GM12878 (cell line): Measurements from ENCODE around the gene CKS2. TPM values are rescaled to one million over a fixed set of nuclear protein-coding genes. Genes with fewer than 3 reads are reported as not detected.

Experiments used
- RFX5 ChIP-seq: IDR thresholded peaks from 2 replicates; pipeline ENCODE4 v1.6.1; 2011; ENCODE audit warnings: low read depth, low read length, improper control_type of control experiment
- microRNA-seq: library from miRNA; unstranded; fragments of <30 nt; microRNA quantifications from one replicate; pipeline ENCODE4, GENCODE V29; 2018
- polyA plus RNA-seq, 11 experiments: library from polyadenylated mRNA; depleted of rRNA in 4 of 11; unstranded in 6 of 11; stranded (reverse) in 5 of 11; fragments of >200 nt; fragmentation: Nextera tagmentation in 4 of 11; fragmentation: Illumina TruSeq in 1 of 11; extraction: Ambion mirVana in 4 of 11; extraction: Trizol in 1 of 11; gene quantifications; 1 replicate in 1 of 11; 2 replicates in 10 of 11; pipeline versions ENCODE4 v1.2.1 to v1.2.3, GENCODE V29; 2011 to 2016; ENCODE audit warnings: inconsistent platforms in 2 of 11, missing spikeins in 2 of 11, low read depth in 1 of 11
- small RNA-seq: library from RNA; depleted of rRNA; stranded (forward); fragments of <200 nt; gene quantifications from one replicate; pipeline ENCODE3, GENCODE V24; 2014
- total RNA-seq, 4 experiments: library from RNA; depleted of rRNA in 3 of 4; stranded (reverse); fragments of >200 nt in 3 of 4; fragmentation: Illumina TruSeq in 1 of 4; extraction: Trizol in 1 of 4; gene quantifications; 2 replicates each; pipeline versions ENCODE4 v1.2.1 to v1.2.3, GENCODE V29; 2013 to 2021

The CKS2 gene
- total and polyA plus RNA-seq, 10 of the 15 experiments (the other 5 are each of a cell fraction or from before 2014, with no cell fraction given): 172 to 1,251 (median 503) TPM

DNA sequence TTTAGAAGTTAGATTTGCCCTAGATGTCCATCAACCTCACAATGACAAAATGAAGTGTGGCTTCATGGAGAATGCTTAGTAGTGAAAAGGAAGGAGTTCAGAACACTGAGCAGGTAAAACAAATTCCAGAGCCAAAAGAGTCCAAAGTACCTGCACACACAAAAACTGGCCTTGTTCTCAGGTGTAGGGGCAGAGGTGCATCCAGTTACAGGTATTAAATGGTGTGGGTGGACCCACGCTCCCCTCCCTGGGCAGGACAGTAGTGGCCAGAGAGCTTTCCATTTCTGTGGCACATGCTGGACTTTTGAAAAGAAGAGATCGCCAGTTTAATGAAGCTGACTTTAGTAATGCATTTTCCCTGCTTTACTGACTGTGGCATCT lies 54.5 kb downstream of the CKS2 start (continued):
- TF ChIP-seq RFX5: no peak

Small RNA genes lying within 50 kb of the gene (microRNA-seq; reads per million reads assigned to microRNA genes)
- not detected for gene MIR3153

Small RNA genes lying within 50 kb of the gene (small RNA-seq; reads per million reads assigned to genes)
- not detected for gene MIR3153

Other genes with a start within 250 kb of the CKS2 start
- gene SHC3, start 132.4 kb upstream of the CKS2 start, total RNA-seq (2014; rRNA removed): 0.06 TPM in 1 of 2 replicates, not detected in the other
- gene SHC3, start 132.4 kb upstream of the CKS2 start, total RNA-seq (2014; rRNA removed; fragmentation: Illumina TruSeq; extraction: Trizol): not detected in 2 replicates
- 0.03 TPM in 1 of 2 replicates, not detected in the other for gene SHC3, start 132.4 kb upstream of the CKS2 start, total RNA-seq (2021)
- gene SHC3, start 132.4 kb upstream of the CKS2 start, polyA plus RNA-seq (2011; rRNA removed): 0.01 TPM in 1 of 2 replicates, not detected in the other
- 0.03 TPM in 1 of 2 replicates, not detected in the other for gene SHC3, start 132.4 kb upstream of the CKS2 start, polyA plus RNA-seq (2014; fragmentation: Illumina TruSeq; extraction: Trizol)
- not detected for gene SHC3, start 132.4 kb upstream of the CKS2 start, polyA plus RNA-seq (2014; fragmentation: Nextera tagmentation; extraction: Ambion mirVana)
- gene SHC3, start 132.4 kb upstream of the CKS2 start, polyA plus RNA-seq (2014; rRNA removed): 0.03 TPM in 1 of 2 replicates, not detected in the other
- gene SHC3, start 132.4 kb upstream of the CKS2 start, polyA plus RNA-seq (2016; fragmentation: Nextera tagmentation; extraction: Ambion mirVana): not detected
- gene SECISBP2, start 7.3 kb downstream of the CKS2 start, total RNA-seq (2014; rRNA removed): 31.6 and 36.7 TPM in 2 replicates
- gene SECISBP2, start 7.3 kb downstream of the CKS2 start, total RNA-seq (2014; rRNA removed; fragmentation: Illumina TruSeq; extraction: Trizol): 38.2 and 39.7 TPM in 2 replicates
- 24.7 and 32.3 TPM in 2 replicates for gene SECISBP2, start 7.3 kb downstream of the CKS2 start, total RNA-seq (2021)
- gene SECISBP2, start 7.3 kb downstream of the CKS2 start, polyA plus RNA-seq (2011; rRNA removed): 50.5 and 60.7 TPM in 2 replicates
- gene SECISBP2, start 7.3 kb downstream of the CKS2 start, polyA plus RNA-seq (2014; fragmentation: Illumina TruSeq; extraction: Trizol): 48.3 and 67.1 TPM in 2 replicates
- gene SECISBP2, start 7.3 kb downstream of the CKS2 start, polyA plus RNA-seq (2014; fragmentation: Nextera tagmentation; extraction: Ambion mirVana): 1 to 10 TPM; 4.6 to 6.6 TPM
- gene SECISBP2, start 7.3 kb downstream of the CKS2 start, polyA plus RNA-seq (2014; rRNA removed): 31.0 and 36.8 TPM in 2 replicates
- 10 to 100 TPM; 22.5 to 27.4 TPM for gene SECISBP2, start 7.3 kb downstream of the CKS2 start, polyA plus RNA-seq (2016; fragmentation: Nextera tagmentation; extraction: Ambion mirVana)
- 42.2 and 49.8 TPM in 2 replicates for gene SEMA4D, start 186.9 kb downstream of the CKS2 start, total RNA-seq (2014; rRNA removed)
- gene SEMA4D, start 186.9 kb downstream of the CKS2 start, total RNA-seq (2014; rRNA removed; fragmentation: Illumina TruSeq; extraction: Trizol): 34.9 and 40.6 TPM in 2 replicates
- 120 and 136 TPM in 2 replicates for gene SEMA4D, start 186.9 kb downstream of the CKS2 start, total RNA-seq (2021)
- gene SEMA4D, start 186.9 kb downstream of the CKS2 start, polyA plus RNA-seq (2011; rRNA removed): 24.7 and 30.8 TPM in 2 replicates
- gene SEMA4D, start 186.9 kb downstream of the CKS2 start, polyA plus RNA-seq (2014; fragmentation: Illumina TruSeq; extraction: Trizol): 31.9 and 57.1 TPM in 2 replicates
- gene SEMA4D, start 186.9 kb downstream of the CKS2 start, polyA plus RNA-seq (2014; fragmentation: Nextera tagmentation; extraction: Ambion mirVana): 10 to 100 TPM; 15.1 to 22.7 TPM
- 55.0 and 64.8 TPM in 2 replicates for gene SEMA4D, start 186.9 kb downstream of the CKS2 start, polyA plus RNA-seq (2014; rRNA removed)
- gene SEMA4D, start 186.9 kb downstream of the CKS2 start, polyA plus RNA-seq (2016; fragmentation: Nextera tagmentation; extraction: Ambion mirVana): 10 to 100 TPM; 35.1 to 44.1 TPM